Natural killer cell (primary cell): ENCODE data around the gene SLC66A3. TPM values are rescaled to one million over a fixed set of nuclear protein-coding genes. Genes with fewer than 3 reads are reported as not detected.

Experiments used
- ATAC-seq, 3 donors: fragments of 150-1000 bp in 2 of 3; fragments of 200-7000 bp in 1 of 3; cut with Tn5 transposase; 1 replicate in 1 of 3; 2 replicates in 2 of 3; pipeline ENCODE4 v1.10.0; 2021; ENCODE audit warnings: mild to moderate bottlenecking in 2 of 3, moderate library complexity in 2 of 3
- DNase-seq, 2 donors: peaks; one replicate each; pipeline versions ENCODE4 v3.0.0 to v3.0.0-alpha.2; 2013 to 2021; ENCODE audit warnings: mixed read lengths in 1 of 2
- H3K27ac ChIP-seq: one replicate; pipeline ENCODE4 v1.5.1; 2013; ENCODE audit warnings: mild to moderate bottlenecking, low read length
- H3K27me3 ChIP-seq: one replicate; pipeline ENCODE4 v1.6.1; 2013; ENCODE audit warnings: low read length; ENCODE audit not compliant: control insufficient read depth, insufficient read depth
- H3K36me3 ChIP-seq: one replicate; pipeline ENCODE4 v1.6.1; 2013; ENCODE audit warnings: low read length; ENCODE audit not compliant: control insufficient read depth, insufficient read depth
- H3K4me1 ChIP-seq: one replicate; pipeline ENCODE4 v1.6.1; 2013; ENCODE audit warnings: low read length; ENCODE audit not compliant: control insufficient read depth, insufficient read depth
- H3K4me3 ChIP-seq: one replicate; pipeline ENCODE4 v1.5.1; 2013; ENCODE audit warnings: low read length
- H3K9me3 ChIP-seq: one replicate; pipeline ENCODE4 v1.6.1; 2013; ENCODE audit warnings: low read length; ENCODE audit not compliant: control insufficient read depth, insufficient read depth
- H3K27ac Mint-ChIP-seq, 2 donors: one replicate each; pipeline ENCODE4 v1.8.0; 2022; ENCODE audit warnings: mild to moderate bottlenecking in 2 of 2, mixed read lengths in 2 of 2, moderate library complexity in 1 of 2
- H3K27me3 Mint-ChIP-seq, 2 donors: one replicate each; pipeline ENCODE4 v1.8.0; 2022; ENCODE audit warnings: low read depth in 2 of 2, mixed read lengths in 2 of 2
- H3K36me3 Mint-ChIP-seq: one replicate; pipeline ENCODE4 v1.8.0; 2022; ENCODE audit warnings: mixed read lengths
- H3K4me1 Mint-ChIP-seq, 2 donors: one replicate each; pipeline ENCODE4 v1.8.0; 2022; ENCODE audit warnings: mixed read lengths in 2 of 2
- H3K4me3 Mint-ChIP-seq: one replicate; pipeline ENCODE4 v1.8.0; 2022; ENCODE audit warnings: mild to moderate bottlenecking, moderate library complexity, mixed read lengths
- H3K9me3 Mint-ChIP-seq, 2 donors: one replicate each; pipeline ENCODE4 v1.8.0; 2022; ENCODE audit warnings: mixed read lengths in 2 of 2
- WGBS: methylation state at CpG from one replicate; pipeline ENCODE4 v1.1.7; 2013; ENCODE audit warnings: missing lambda C conversion rate; ENCODE audit not compliant: insufficient coverage; 5-methylcytosine and 5-hydroxymethylcytosine counted together
- intact Hi-C: fragments of 100-400 bp; cut with micrococcal nuclease; formaldehyde crosslinking; loops from one replicate; pipeline ENCODE4 v1.14.2; 2022
- total RNA-seq, 4 donors: library from RNA; stranded (reverse); fragments of 120-200 nt in 1 of 4; gene quantifications; one replicate each; pipeline versions ENCODE4 v1.2.3 to v1.2.4, GENCODE V29; 2013 to 2022
- TF ChIP-seq, protein P1 (sequence below): fragments of 200-600 bp; IDR thresholded peaks from one replicate; pipeline ENCODE4 v1.8.0; 2022; ENCODE audit warnings: antibody characterized with exemption

The SLC66A3 gene
- total RNA-seq, 3 donors from 2014 or later (not counting 1 experiment from before 2014, with no cell fraction given), result 21.8 to 23.7 (median 22.5) TPM

DNA sequence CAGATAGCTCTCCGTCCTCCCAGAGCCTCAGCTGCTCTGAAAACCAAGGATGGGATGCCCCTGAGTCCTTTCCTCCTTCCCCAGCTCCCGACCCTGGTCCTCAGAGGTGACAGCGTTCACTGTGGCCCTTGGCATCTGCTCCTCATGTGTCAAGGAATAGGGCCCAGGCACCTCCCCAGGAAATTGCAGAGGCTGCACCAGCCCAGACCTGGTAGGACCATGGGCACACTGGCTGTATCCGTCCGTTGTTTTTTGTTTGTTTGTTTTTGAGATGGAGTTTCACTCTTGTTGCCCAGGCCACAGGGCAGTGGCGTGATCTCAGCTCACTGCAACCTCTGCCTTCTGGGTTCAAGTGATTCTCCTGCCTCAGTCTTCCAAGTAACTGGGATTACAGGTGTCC lies 37.5 kb upstream of the SLC66A3 start:
- H3K9me3 Mint-ChIP-seq, result peaks cover under 1 to 2% of the 10 kb centered on the region in 2 donors
- H3K4me1 Mint-ChIP-seq, result no peaks in the 10 kb centered on the region

DNA sequence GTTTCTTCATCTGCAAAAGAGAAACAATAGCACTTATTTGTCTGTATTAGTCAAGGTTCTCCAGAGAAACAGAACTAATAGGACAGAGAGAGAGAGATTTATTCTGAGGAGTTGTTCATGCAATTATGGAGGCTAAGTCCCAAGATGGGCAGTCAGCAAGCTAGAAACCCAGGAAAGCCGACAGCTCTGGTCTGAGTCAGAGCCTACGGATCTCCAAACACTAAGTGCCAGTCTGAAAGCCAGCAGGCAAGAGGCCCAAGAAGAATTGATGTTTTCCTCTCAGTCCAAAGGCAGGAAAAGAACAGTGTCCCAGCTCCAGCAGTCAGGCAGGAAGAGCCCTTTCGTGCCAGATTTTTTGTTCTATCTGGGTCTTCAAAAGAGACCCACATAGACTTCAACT lies 36.5 kb upstream of the SLC66A3 start:
- H3K27ac ChIP-seq, result no peak overlapping the region
- no peak overlapping the region for H3K4me3 ChIP-seq
- peaks cover 0 to under 1% of the 10 kb centered on the region in 2 donors for H3K9me3 Mint-ChIP-seq
- TF ChIP-seq, protein P1, sequence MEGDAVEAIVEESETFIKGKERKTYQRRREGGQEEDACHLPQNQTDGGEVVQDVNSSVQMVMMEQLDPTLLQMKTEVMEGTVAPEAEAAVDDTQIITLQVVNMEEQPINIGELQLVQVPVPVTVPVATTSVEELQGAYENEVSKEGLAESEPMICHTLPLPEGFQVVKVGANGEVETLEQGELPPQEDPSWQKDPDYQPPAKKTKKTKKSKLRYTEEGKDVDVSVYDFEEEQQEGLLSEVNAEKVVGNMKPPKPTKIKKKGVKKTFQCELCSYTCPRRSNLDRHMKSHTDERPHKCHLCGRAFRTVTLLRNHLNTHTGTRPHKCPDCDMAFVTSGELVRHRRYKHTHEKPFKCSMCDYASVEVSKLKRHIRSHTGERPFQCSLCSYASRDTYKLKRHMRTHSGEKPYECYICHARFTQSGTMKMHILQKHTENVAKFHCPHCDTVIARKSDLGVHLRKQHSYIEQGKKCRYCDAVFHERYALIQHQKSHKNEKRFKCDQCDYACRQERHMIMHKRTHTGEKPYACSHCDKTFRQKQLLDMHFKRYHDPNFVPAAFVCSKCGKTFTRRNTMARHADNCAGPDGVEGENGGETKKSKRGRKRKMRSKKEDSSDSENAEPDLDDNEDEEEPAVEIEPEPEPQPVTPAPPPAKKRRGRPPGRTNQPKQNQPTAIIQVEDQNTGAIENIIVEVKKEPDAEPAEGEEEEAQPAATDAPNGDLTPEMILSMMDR, result no peak
- H3K27ac Mint-ChIP-seq, result no peak overlapping the region
- no peaks in the 10 kb centered on the region for H3K36me3 ChIP-seq
- no peak for DNase-seq
- H3K27me3 ChIP-seq, result no peaks in the 10 kb centered on the region
- H3K27me3 Mint-ChIP-seq, result no peaks in the 10 kb centered on the region
- intact Hi-C loops, result no loop called here
- no peaks in the 10 kb centered on the region for H3K36me3 Mint-ChIP-seq
- no peaks in the 10 kb centered on the region for H3K4me1 Mint-ChIP-seq
- no peaks in the 10 kb centered on the region for H3K4me1 ChIP-seq
- H3K4me3 Mint-ChIP-seq, result no peak overlapping the region
- no peak for ATAC-seq
- WGBS, result 97% methylated on average over 3 of the region's 3 CpGs
- H3K9me3 ChIP-seq, result no peaks in the 10 kb centered on the region

More for the DNA sequence above, 37.5 kb upstream of the SLC66A3 start:
- Histone ChIP-seq H3K4me3 (no peak overlapping the region), H3K27ac (no peak overlapping the region), H3K9me3 (no peaks in the 10 kb centered on the region), H3K4me1 (no peaks in the 10 kb centered on the region), H3K27me3 (no peaks in the 10 kb centered on the region), H3K36me3 (no peaks in the 10 kb centered on the region)
- Mint-ChIP-seq H3K36me3 (no peaks in the 10 kb centered on the region), H3K4me3 (no peak overlapping the region), H3K27me3 (no peaks in the 10 kb centered on the region), H3K27ac (no peak overlapping the region)
- intact Hi-C loops, result no loop called here
- DNase-seq (no peak), ATAC-seq (no peak)
- 86% methylated on average over 6 of the region's 6 CpGs for WGBS
- TF ChIP-seq, protein P1, result no peak

DNA sequence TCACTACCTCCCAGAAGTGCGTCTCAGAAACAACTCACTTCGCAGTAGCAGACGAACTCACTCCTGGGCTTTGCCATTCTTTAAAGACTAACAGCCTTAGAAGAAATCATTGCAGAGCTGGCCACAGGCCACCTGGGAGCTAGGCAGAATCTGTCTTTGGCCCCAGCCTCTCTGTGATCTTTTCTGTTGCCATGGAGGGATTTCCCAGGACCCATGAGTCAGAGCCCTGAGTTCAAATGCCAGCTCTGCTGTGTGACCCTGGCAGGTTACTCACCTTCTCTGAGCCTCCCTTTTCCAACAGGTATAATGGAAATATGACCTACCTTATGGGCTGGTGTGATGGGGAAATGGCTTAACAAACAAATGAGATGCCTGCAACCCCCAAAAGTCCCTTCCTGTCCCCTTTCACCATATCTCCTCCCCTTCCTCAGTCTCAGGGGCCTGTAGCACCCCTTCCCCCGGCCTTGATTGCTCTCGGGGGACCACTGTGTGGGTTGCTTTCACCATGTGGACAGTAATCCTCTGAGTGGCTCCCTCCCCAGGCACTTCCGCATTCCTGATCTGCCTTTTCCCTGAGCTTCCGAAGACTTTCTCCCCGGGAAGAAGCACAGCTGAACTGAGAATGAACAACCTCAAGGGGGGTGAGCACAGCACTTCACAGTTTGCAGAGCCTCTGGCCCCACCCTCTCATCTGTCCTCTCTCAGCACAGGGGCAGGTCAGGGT lies 34.0 kb upstream of the SLC66A3 start:
- Histone ChIP-seq H3K4me3 (no peak overlapping the region), H3K36me3 (no peaks in the 10 kb centered on the region), H3K9me3 (no peaks in the 10 kb centered on the region), H3K4me1 (no peaks in the 10 kb centered on the region), H3K27ac (no peak overlapping the region), H3K27me3 (no peaks in the 10 kb centered on the region)
- no peaks in the 10 kb centered on the region for H3K4me1 Mint-ChIP-seq
- no peaks in the 10 kb centered on the region for H3K36me3 Mint-ChIP-seq
- intact Hi-C loops, result no loop called here
- no peaks in the 10 kb centered on the region for H3K9me3 Mint-ChIP-seq
- H3K27ac Mint-ChIP-seq, result no peak overlapping the region
- DNase-seq (no peak), ATAC-seq (no peak)
- no peaks in the 10 kb centered on the region for H3K27me3 Mint-ChIP-seq
- TF ChIP-seq, protein P1, result no peak
- no peak overlapping the region for H3K4me3 Mint-ChIP-seq
- WGBS, result 68% methylated on average over 8 of the region's 8 CpGs

DNA sequence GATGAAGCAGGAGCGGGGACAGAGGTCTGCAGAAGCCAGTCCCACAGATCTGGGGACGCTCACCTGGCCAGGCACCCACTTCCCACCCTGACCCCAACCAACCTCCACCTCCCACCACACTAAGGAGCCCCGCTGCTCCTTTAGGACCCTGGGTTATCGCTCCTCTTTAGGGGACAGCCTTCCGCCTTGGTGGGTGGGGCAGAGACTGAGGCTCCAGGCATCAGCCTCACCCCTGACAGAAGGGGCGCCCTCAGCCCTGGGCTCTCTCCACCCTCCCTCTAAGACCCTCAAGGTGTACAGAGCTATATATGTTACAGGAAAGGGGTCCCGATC lies 33.5 kb upstream of the SLC66A3 start:
- Mint-ChIP-seq H3K27ac (no peak overlapping the region), H3K4me3 (no peak overlapping the region), H3K36me3 (no peaks in the 10 kb centered on the region), H3K4me1 (no peaks in the 10 kb centered on the region), H3K27me3 (no peaks in the 10 kb centered on the region), H3K9me3 (no peaks in the 10 kb centered on the region)
- TF ChIP-seq, protein P1, result no peak
- DNase-seq (no peak), ATAC-seq (no peak)
- no peak overlapping the region for H3K27ac ChIP-seq
- WGBS, result 77% methylated on average over 6 of the region's 7 CpGs
- H3K9me3 ChIP-seq, result no peaks in the 10 kb centered on the region
- H3K4me3 ChIP-seq, result no peak overlapping the region
- no peaks in the 10 kb centered on the region for H3K4me1 ChIP-seq
- intact Hi-C loops, result no loop called here
- H3K27me3 ChIP-seq, result no peaks in the 10 kb centered on the region
- H3K36me3 ChIP-seq, result no peaks in the 10 kb centered on the region
